Measurements from ENCODE around the gene LARGE1. TPM values are rescaled to one million over a fixed set of nuclear protein-coding genes. Genes with fewer than 3 reads are reported as not detected.

Gene LARGE1
- total RNA-seq, 1 experiment from 2014 or later: 1.5 TPM

DNA sequence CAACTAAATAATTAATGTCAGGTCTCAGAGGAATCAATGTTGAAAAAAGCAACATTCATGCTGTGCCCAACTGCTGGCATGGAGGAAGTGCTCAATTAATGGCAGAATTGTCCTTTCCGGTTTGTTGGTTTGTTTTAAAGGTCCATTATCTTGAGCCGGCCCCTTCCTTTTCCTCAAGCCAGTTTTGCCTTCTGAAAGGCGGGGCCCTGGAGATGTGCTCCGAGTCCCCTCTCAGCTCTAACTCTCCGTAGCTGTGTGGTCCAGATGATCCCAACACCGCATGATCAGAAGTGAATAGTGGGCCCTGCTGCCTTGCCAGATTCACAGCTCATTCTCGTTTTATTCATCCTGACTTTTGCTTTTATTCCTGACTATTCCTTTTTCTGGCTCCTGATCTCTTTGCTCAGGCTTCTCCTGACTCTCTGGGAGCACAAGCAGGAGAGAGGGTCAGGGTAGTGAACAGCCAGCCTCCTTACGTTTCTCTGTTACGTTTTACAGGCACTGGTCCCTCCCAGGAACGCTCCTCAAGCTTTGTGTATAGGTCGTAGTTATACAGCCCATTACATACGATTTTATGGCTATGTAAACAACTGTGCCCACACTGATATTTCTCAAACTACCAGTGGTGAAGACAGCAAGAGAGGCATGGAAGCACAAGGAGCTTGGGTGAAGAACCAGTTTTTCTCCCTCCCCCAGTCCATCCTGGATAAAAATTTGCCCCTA, 265.9 kb downstream of the LARGE1 start (continued):
- TF ChIP-seq CTCF (IDR thresholded peaks at IDR 0.05 in 2 of 3, conservative IDR thresholded peaks at IDR 0.05 in 1 of 3; ENCODE audit: borderline replicate concordance in 1 of 3, insufficient read depth in 1 of 3, low read depth in 2 of 3, low read length in 2 of 3) (no peak), FOSL1 (IDR thresholded peaks at IDR 0.05; ENCODE audit: low read depth) (no peak), EZH2phosphoT487 (IDR thresholded peaks at IDR 0.05; ENCODE audit: borderline replicate concordance) (no peak), POLR2A (IDR thresholded peaks at IDR 0.05; ENCODE audit: borderline replicate concordance, extremely low read depth, insufficient read depth, insufficient read length) (no peak), YY1 (IDR thresholded peaks at IDR 0.05; ENCODE audit: extremely low read depth, insufficient replicate concordance, low read depth, low read length) (no peak), CEBPB (IDR thresholded peaks at IDR 0.05; ENCODE audit: low read depth) (no peak), EGR1 (IDR thresholded peaks at IDR 0.05; ENCODE audit: low read depth) (no peak)
- TF ChIP-seq, protein P1, sequence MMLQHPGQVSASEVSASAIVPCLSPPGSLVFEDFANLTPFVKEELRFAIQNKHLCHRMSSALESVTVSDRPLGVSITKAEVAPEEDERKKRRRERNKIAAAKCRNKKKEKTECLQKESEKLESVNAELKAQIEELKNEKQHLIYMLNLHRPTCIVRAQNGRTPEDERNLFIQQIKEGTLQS (IDR thresholded peaks at IDR 0.05): no peak
- TF ChIP-seq, protein P2, sequence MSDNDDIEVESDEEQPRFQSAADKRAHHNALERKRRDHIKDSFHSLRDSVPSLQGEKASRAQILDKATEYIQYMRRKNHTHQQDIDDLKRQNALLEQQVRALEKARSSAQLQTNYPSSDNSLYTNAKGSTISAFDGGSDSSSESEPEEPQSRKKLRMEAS (IDR thresholded peaks at IDR 0.05): no peak

GRCh38 chr22:33653532-33654063, 266.7 kb downstream of the LARGE1 start:
- Histone ChIP-seq H3K9me2 (ENCODE audit: insufficient read depth) (no peaks in the 10 kb centered on the region), H3K9ac (ENCODE audit: low read length) (no peak overlapping the region), H3K4me1 (ENCODE audit: control insufficient read depth in 1 of 2, insufficient read depth in 2 of 2, low read length in 2 of 2) (no peaks in the 10 kb centered on the region), H3K4me3 (replicated peaks in 1 of 2; ENCODE audit: low read depth in 1 of 2, low read length in 2 of 2) (no peak overlapping the region), H3K4me2 (ENCODE audit: low read length) (no peak overlapping the region), H3K27me3 (ENCODE audit: insufficient read depth, low read length) (no peaks in the 10 kb centered on the region), H3K36me3 (ENCODE audit: control insufficient read depth in 1 of 2, insufficient read depth in 2 of 2, low read length in 2 of 2) (no peaks in the 10 kb centered on the region), H3K27ac (ENCODE audit: low read depth, low read length) (no peak overlapping the region), H2AFZ (ENCODE audit: low read depth, low read length, poor library complexity, severe bottlenecking) (no peak overlapping the region), H3K9me3 (ENCODE audit: control insufficient read depth in 1 of 2, insufficient read depth in 1 of 2, low read depth in 1 of 2, low read length in 2 of 2) (peaks cover 3 to 30% of the 10 kb centered on the region in 2 experiments; a peak in 2 of 4 replicates), H4K20me1 (ENCODE audit: insufficient read depth) (no peaks in the 10 kb centered on the region), H3K79me2 (ENCODE audit: insufficient read depth, low read length) (no peaks in the 10 kb centered on the region)
- POLR2A ChIA-PET: no interaction called here
- intact Hi-C loops (cut with micrococcal nuclease): no loop called here
- RAD21 ChIA-PET (ENCODE audit: low non-redundant PET in 1 of 2, low total read pairs in 2 of 2, uncharacterized antibody in 2 of 2, unreplicated experiment in 2 of 2): no interaction called here
- no peak for TF ChIP-seq EZH2phosphoT487 (IDR thresholded peaks at IDR 0.05; ENCODE audit: borderline replicate concordance)
- no peak for TF ChIP-seq CTCF (IDR thresholded peaks at IDR 0.05 in 2 of 3, conservative IDR thresholded peaks at IDR 0.05 in 1 of 3; ENCODE audit: borderline replicate concordance in 1 of 3, insufficient read depth in 1 of 3, low read depth in 2 of 3, low read length in 2 of 3)
- no peak for ATAC-seq
- DNase-seq (ENCODE audit: low read depth, low spot score): no peak
- BruUV-seq (replicated peaks): no TSS peak
- CTCF ChIA-PET: no interaction called here
